ENCODE results near the gene CUX1.
"Not testable (repeated sequence)": the region's sequence is repeated elsewhere in the genome, so short reads cannot be mapped to it uniquely, and the experiment has no call there.

The CUX1 gene

GRCh38 chr7:101988060-101988459 is 170.6 kb downstream of the CUX1 start:
- not testable (repeated sequence) for DNase-seq

GRCh38 chr7:101988513-101988912 is 171.1 kb downstream of the CUX1 start:
- no peak for DNase-seq

GRCh38 chr7:101989101-101989500 is 171.7 kb downstream of the CUX1 start:
- DNase-seq = no peak

- no peak for DNase-seq
Measured at GRCh38 chr7:101990811-101991418, 173.5 kb downstream of the CUX1 start.

GRCh38 chr7:101991860-101992259 is 174.4 kb downstream of the CUX1 start:
- DNase-seq = no peak

- no peak for DNase-seq
Measured at GRCh38 chr7:101993311-101993710, 175.9 kb downstream of the CUX1 start.

GRCh38 chr7:101995121-101995520 is 177.7 kb downstream of the CUX1 start:
- no peak for DNase-seq

GRCh38 chr7:101996131-101996691 is 178.8 kb downstream of the CUX1 start:
- no peak for DNase-seq

GRCh38 chr7:101996876-101997275 is 179.4 kb downstream of the CUX1 start:
- no peak for DNase-seq

- DNase-seq = no peak
Measured at GRCh38 chr7:101998029-101998905, 180.8 kb downstream of the CUX1 start.

GRCh38 chr7:101998906-101999240 is 181.4 kb downstream of the CUX1 start:
- DNase-seq = peak; percentile 86

- no peak for DNase-seq
Measured at GRCh38 chr7:101999393-101999792, 182.0 kb downstream of the CUX1 start.

GRCh38 chr7:102000123-102000522 is 182.7 kb downstream of the CUX1 start:
- no peak for DNase-seq

GRCh38 chr7:102004229-102004628 is 186.8 kb downstream of the CUX1 start:
- no peak for DNase-seq

- no peak for DNase-seq
Measured at GRCh38 chr7:102004848-102005247, 187.4 kb downstream of the CUX1 start.

- no peak for DNase-seq
Measured at GRCh38 chr7:102005933-102006480, 188.6 kb downstream of the CUX1 start.

GRCh38 chr7:102006695-102007094 is 189.3 kb downstream of the CUX1 start:
- DNase-seq = no peak

GRCh38 chr7:102008535-102009262 is 191.3 kb downstream of the CUX1 start:
- DNase-seq = peak; percentile 85

GRCh38 chr7:102009628-102010027 is 192.2 kb downstream of the CUX1 start:
- no peak for DNase-seq

GRCh38 chr7:102012112-102012830 is 194.8 kb downstream of the CUX1 start:
- DNase-seq = not testable (repeated sequence)

GRCh38 chr7:102012941-102013461 is 195.6 kb downstream of the CUX1 start:
- no peak for DNase-seq

GRCh38 chr7:102018876-102019275 is 201.4 kb downstream of the CUX1 start:
- DNase-seq = no peak
